HG03558 (cell line): ENCODE measurements around the gene GOLGA8K.
"Not testable (repeated sequence)": the region's sequence is repeated elsewhere in the genome, so short reads cannot be mapped to it uniquely, and the experiment has no call there.

Source experiments
- ATAC-seq: cut with Tn5 transposase; IDR thresholded peaks from one replicate; pipeline ENCODE4 v1.9.1; 2021; ENCODE audit warnings: moderate number of reproducible peaks; ENCODE audit not compliant: unreplicated experiment; ENCODE audit errors: extremely low read depth

The GOLGA8K gene

DNA sequence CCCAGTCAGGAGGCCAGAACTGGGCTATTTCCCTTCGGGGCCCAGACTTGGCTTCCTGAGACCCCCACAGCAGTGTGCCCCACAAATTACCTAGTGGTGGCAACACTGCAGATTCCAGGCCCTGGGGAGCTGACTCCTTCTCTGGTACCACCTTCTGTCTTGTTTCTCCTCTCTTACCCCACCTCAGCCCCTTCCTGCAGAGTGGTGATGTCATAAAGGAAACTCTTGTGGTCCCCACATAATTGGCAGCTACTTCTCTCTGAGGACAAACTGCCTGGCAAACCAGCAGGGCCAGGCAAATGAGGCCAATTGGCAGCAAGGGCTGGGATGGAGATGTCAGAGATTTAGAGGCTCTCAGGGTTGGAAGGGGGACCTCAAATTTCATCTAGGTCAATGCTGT is 44.6 kb downstream of the GOLGA8K start:
- not testable (repeated sequence) for ATAC-seq

DNA sequence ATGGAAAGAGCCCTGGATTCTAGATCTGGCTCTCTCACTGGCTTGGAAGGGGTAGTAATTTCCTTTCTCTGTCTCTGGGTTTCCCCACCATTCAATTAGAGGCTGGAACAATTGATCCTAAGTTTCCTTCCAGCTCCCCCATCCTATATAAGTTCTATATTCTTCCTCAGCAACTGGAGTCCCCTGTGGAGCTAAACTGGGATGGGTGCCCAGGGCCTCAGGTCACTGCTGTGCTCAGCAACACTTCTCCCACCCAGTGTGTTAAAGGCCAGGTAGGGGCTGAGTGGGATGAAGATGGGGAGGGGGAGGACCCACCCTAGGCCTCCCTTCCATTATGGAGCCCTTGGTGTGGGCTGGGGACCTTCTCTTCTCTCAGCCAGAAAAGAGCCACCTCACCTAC is 46.2 kb downstream of the GOLGA8K start:
- not testable (repeated sequence) for ATAC-seq

DNA sequence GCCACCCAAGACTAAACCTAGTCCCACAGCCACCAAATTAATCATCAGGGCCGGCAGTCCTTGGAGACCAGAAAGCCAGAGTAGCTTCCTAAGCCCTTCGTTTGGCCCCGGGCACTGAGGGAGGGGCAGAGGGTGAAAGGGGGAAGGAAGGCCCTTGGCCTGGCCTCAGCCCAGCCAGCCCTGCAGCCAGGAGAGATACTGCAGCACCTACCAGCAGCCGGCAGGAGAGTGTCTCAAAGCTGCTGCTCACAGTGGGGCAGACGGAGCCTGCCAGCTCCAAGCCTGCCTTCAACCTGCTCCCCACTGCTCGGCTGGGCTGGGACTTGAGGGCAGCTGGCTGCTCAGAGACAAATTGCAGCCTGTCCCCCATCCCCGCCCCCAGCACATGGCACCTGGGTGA is 50.3 kb downstream of the GOLGA8K start:
- not testable (repeated sequence) for ATAC-seq

- not testable (repeated sequence) for ATAC-seq
Observed at GRCh38 chr15:32350563-32351220, 52.4 kb downstream of the GOLGA8K start.

- not testable (repeated sequence) for ATAC-seq
Observed at GRCh38 chr15:32347037-32347436, 56.1 kb downstream of the GOLGA8K start.

DNA sequence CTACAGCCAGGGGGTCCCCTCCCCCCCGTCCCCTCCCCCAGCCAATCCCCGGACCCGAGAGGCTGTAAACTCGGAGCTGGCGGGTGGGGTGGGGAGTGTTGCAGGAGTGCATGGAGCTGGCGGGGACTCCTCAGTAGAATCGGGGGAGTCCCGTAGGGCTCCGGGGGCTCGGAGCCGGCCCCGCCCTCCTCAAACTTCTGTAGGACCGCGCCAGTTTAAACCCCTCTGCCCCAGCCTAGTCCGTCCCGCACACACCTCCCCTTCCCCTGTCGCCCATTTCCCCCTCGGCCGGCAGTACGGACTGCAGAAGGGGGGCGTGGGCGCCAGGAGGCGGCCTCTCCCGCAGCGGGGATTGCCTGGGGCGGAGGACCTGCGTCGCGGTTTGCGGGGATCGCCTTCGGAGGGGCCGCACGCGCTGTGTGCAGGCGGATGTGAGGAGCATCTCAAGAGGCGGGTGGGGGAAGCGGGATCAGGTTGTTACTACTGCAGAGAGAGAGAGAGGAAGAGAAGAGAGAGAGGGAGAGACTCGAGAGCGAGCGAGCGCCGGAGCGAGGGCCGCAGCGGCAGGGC is 57.0 kb downstream of the GOLGA8K start:
- not testable (repeated sequence) for ATAC-seq

- not testable (repeated sequence) for ATAC-seq
Observed at GRCh38 chr15:32343921-32344320, 59.2 kb downstream of the GOLGA8K start.
